ENCODE data around the gene PCID2.
A peak's percentile ranks its signal among the peaks of the same experiment; 100 is the strongest.

DNA sequence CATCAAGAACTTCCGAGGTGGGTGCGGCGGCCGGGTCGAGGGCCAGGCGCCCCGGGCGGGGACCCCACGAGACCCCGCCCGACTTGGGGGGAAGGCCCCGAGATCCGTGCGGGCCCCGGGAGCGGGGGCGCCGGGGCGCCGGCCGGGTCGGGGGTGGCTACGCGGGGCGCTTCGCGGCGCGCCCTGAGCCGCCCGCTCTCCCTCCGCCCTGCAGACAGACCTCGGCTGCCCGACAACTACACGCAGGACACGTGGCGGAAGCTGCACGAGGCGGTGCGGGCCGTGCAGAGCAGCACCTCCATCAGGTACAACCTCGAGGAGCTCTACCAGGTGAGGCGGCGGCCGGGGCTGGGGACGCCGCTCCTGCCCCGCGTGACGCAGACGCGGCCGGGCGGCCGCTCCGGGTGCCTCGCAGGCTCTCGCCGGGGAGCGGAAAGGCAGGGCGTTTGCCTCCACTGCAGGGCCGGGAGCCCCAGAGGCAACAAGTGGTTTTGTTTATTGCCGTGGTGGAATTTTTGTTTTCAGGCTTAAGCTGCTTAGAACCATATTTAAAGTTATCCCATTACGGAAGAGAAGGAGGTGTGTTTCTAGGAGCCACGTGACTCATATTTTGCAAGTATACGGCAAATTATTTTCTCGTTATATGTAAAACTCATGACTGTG, 1.4 kb upstream of the PCID2 start:
- TF ChIP-seq CTCF (conservative IDR thresholded peaks at IDR 0.05) (no peak), ZFX (IDR thresholded peaks at IDR 0.05) (peak; percentile 70)
